Central memory CD8-positive, alpha-beta T cell (primary cell): ENCODE results near the gene MAGI3.
"Not testable (repeated sequence)": the region's sequence is repeated elsewhere in the genome, so short reads cannot be mapped to it uniquely, and the experiment has no call there.

ENCODE experiments used
- ATAC-seq: fragments of 150-1000 bp; cut with Tn5 transposase; replicated peaks from 2 replicates; pipeline ENCODE4 v1.10.0; 2022; ENCODE audit warnings: mild to moderate bottlenecking, moderate FRiP score, moderate number of reproducible peaks; ENCODE audit not compliant: poor library complexity, severe bottlenecking; ENCODE audit errors: extremely low read depth
- DNase-seq, 2 donors: peaks; one replicate each; pipeline ENCODE4 v3.0.0; 2021; ENCODE audit warnings: low spot score in 2 of 2
- H3K27ac Mint-ChIP-seq: one replicate; pipeline ENCODE4 v1.8.0; 2022; ENCODE audit warnings: low read depth, mild to moderate bottlenecking, moderate library complexity, mixed read lengths
- H3K27me3 Mint-ChIP-seq: one replicate; pipeline ENCODE4 v1.8.0; 2022; ENCODE audit warnings: mixed read lengths
- H3K36me3 Mint-ChIP-seq: one replicate; pipeline ENCODE4 v1.8.0; 2022; ENCODE audit warnings: mild to moderate bottlenecking, moderate library complexity, mixed read lengths; ENCODE audit not compliant: insufficient read depth
- H3K4me1 Mint-ChIP-seq: one replicate; pipeline ENCODE4 v1.8.0; 2022; ENCODE audit warnings: mixed read lengths
- H3K4me3 Mint-ChIP-seq: one replicate; pipeline ENCODE4 v1.8.0; 2022; ENCODE audit warnings: mild to moderate bottlenecking, moderate library complexity, mixed read lengths
- H3K9me3 Mint-ChIP-seq: one replicate; pipeline ENCODE4 v1.8.0; 2022; ENCODE audit warnings: mixed read lengths

MAGI3 gene

GRCh38 chr1:113405573-113405972 lies 15.3 kb downstream of the MAGI3 start:
- Mint-ChIP-seq H3K9me3 (no peaks in the 10 kb centered on the region), H3K4me3 (no peak overlapping the region), H3K4me1 (no peaks in the 10 kb centered on the region), H3K27ac (no peak overlapping the region), H3K36me3 (no peaks in the 10 kb centered on the region), H3K27me3 (peaks cover 12% of the 10 kb centered on the region)
- ATAC-seq (no peak), DNase-seq (no peak)

GRCh38 chr1:113406149-113406548 lies 15.8 kb downstream of the MAGI3 start:
- ATAC-seq, DNase-seq, H3K36me3 Mint-ChIP-seq, H3K27ac Mint-ChIP-seq, H3K4me1 Mint-ChIP-seq, H3K9me3 Mint-ChIP-seq, H3K4me3 Mint-ChIP-seq: not testable (repeated sequence)
- H3K27me3 Mint-ChIP-seq: peaks cover 12% of the 10 kb centered on the region

GRCh38 chr1:113409363-113409762 lies 19.0 kb downstream of the MAGI3 start:
- H3K27ac Mint-ChIP-seq: no peak overlapping the region
- no peaks in the 10 kb centered on the region for H3K27me3 Mint-ChIP-seq
- H3K4me1 Mint-ChIP-seq: no peaks in the 10 kb centered on the region
- H3K36me3 Mint-ChIP-seq: no peaks in the 10 kb centered on the region
- no peak for DNase-seq
- no peaks in the 10 kb centered on the region for H3K9me3 Mint-ChIP-seq
- no peak overlapping the region for H3K4me3 Mint-ChIP-seq
- ATAC-seq: no peak

- not testable (repeated sequence) for H3K9me3 Mint-ChIP-seq, H3K27ac Mint-ChIP-seq, H3K36me3 Mint-ChIP-seq, ATAC-seq, DNase-seq, H3K4me1 Mint-ChIP-seq, H3K27me3 Mint-ChIP-seq, H3K4me3 Mint-ChIP-seq
Observed at GRCh38 chr1:113412020-113412419, 21.7 kb downstream of the MAGI3 start.

- no peaks in the 10 kb centered on the region for H3K36me3 Mint-ChIP-seq
- H3K4me3 Mint-ChIP-seq: no peak overlapping the region
- no peaks in the 10 kb centered on the region for H3K4me1 Mint-ChIP-seq
- ATAC-seq (no peak), DNase-seq (no peak)
- peaks cover 20% of the 10 kb centered on the region for H3K27me3 Mint-ChIP-seq
- H3K27ac Mint-ChIP-seq: no peak overlapping the region
- no peaks in the 10 kb centered on the region for H3K9me3 Mint-ChIP-seq
Observed at GRCh38 chr1:113415310-113416070, 25.2 kb downstream of the MAGI3 start.

- ATAC-seq, H3K36me3 Mint-ChIP-seq, H3K4me1 Mint-ChIP-seq, H3K4me3 Mint-ChIP-seq, H3K27ac Mint-ChIP-seq, H3K9me3 Mint-ChIP-seq, DNase-seq: not testable (repeated sequence)
- H3K27me3 Mint-ChIP-seq: peaks cover 20% of the 10 kb centered on the region
Observed at GRCh38 chr1:113416071-113416470, 25.8 kb downstream of the MAGI3 start.

GRCh38 chr1:113416496-113416895 lies 26.2 kb downstream of the MAGI3 start:
- Mint-ChIP-seq H3K27me3 (peaks cover 22% of the 10 kb centered on the region), H3K36me3 (no peaks in the 10 kb centered on the region), H3K27ac (no peak overlapping the region), H3K4me1 (no peaks in the 10 kb centered on the region), H3K9me3 (no peaks in the 10 kb centered on the region), H3K4me3 (no peak overlapping the region)
- DNase-seq: no peak
- ATAC-seq: no peak

GRCh38 chr1:113422315-113423068 lies 32.2 kb downstream of the MAGI3 start:
- no peaks in the 10 kb centered on the region for H3K4me1 Mint-ChIP-seq
- peaks cover 34% of the 10 kb centered on the region for H3K27me3 Mint-ChIP-seq
- ATAC-seq: no peak
- no peaks in the 10 kb centered on the region for H3K9me3 Mint-ChIP-seq
- no peaks in the 10 kb centered on the region for H3K36me3 Mint-ChIP-seq
- DNase-seq: no peak
- H3K27ac Mint-ChIP-seq: no peak overlapping the region
- no peak overlapping the region for H3K4me3 Mint-ChIP-seq

GRCh38 chr1:113423826-113424225 lies 33.5 kb downstream of the MAGI3 start:
- no peak for DNase-seq
- Mint-ChIP-seq H3K36me3 (no peaks in the 10 kb centered on the region), H3K4me1 (no peaks in the 10 kb centered on the region), H3K27me3 (peaks cover 24% of the 10 kb centered on the region), H3K27ac (no peak overlapping the region), H3K4me3 (no peak overlapping the region), H3K9me3 (no peaks in the 10 kb centered on the region)
- no peak for ATAC-seq

- Mint-ChIP-seq H3K4me3 (no peak overlapping the region), H3K9me3 (no peaks in the 10 kb centered on the region), H3K27ac (no peak overlapping the region), H3K4me1 (no peaks in the 10 kb centered on the region), H3K27me3 (peaks cover 8% of the 10 kb centered on the region), H3K36me3 (no peaks in the 10 kb centered on the region)
- DNase-seq: no peak
- no peak for ATAC-seq
Observed at GRCh38 chr1:113429461-113430153, 39.3 kb downstream of the MAGI3 start.

- Mint-ChIP-seq H3K9me3 (no peaks in the 10 kb centered on the region), H3K36me3 (no peaks in the 10 kb centered on the region), H3K27me3 (peaks cover 13% of the 10 kb centered on the region), H3K4me3 (no peak overlapping the region), H3K27ac (no peak overlapping the region), H3K4me1 (no peaks in the 10 kb centered on the region)
- DNase-seq (no peak), ATAC-seq (no peak)
Observed at GRCh38 chr1:113433184-113433583, 42.9 kb downstream of the MAGI3 start.

GRCh38 chr1:113434081-113434873 lies 44.0 kb downstream of the MAGI3 start:
- H3K27ac Mint-ChIP-seq: no peak overlapping the region
- DNase-seq (no peak), ATAC-seq (no peak)
- H3K4me3 Mint-ChIP-seq: no peak overlapping the region
- H3K4me1 Mint-ChIP-seq: no peaks in the 10 kb centered on the region
- no peaks in the 10 kb centered on the region for H3K36me3 Mint-ChIP-seq
- no peaks in the 10 kb centered on the region for H3K9me3 Mint-ChIP-seq
- H3K27me3 Mint-ChIP-seq: peaks cover 24% of the 10 kb centered on the region
